ENCODE results near the gene KRT6A. TPM values are rescaled to one million over a fixed set of nuclear protein-coding genes. Genes with fewer than 3 reads are reported as not detected.
A peak's percentile ranks its signal among the peaks of the same experiment; 100 is the strongest.

The KRT6A gene
- total RNA-seq, 6 donors from 2014 or later = 0.61 to 4.5 (median 1.4) TPM; not detected in 1

DNA sequence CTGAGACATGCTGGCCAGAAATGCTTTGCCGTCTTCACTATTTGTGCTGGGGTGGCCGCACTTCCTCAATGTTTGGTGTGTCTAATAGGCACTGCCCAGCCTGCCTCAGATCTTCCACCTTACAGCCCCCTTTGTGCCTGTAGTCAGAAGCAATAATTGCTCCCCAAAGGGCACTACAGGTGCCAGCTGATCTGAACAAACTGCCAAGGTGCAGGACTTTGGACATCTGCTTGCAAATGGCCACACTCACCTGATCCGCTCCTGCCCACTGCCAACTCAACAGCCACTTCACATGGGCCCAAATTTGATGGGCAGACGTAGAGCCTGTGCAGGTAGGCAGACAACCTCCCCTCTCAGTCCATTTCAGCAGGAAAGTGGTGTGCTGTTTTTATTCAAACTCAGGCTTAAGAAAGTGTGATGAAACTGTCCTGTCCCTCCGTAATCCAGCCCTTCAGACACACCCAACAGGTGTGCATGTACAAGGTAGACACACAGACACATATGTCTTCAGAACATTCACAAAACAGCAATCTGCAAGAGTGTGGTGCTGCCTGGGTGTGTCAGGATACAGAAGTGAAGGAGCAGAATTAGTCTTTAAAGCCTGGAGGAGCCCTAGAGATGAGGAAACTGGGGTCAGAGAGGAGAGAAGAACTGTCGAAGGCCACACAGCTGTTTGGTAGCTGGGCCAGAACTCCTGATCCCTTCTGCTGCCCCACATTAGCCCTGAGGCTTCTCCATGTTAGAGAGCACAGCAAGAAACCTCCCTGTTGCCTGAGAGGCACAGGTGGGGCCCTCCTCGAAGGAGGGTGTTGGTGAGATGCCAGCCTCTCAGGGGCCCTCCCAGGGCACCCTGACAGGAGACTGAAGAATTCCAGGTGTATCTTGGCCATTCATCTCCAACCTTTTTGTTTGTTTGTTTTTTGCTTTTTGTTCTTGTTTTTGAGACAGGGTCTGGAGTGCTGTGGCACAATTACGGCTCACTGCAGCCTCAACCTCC, 54.5 kb downstream of the KRT6A start:
- Histone ChIP-seq H3K27me3 (no peaks in the 10 kb centered on the region), H3K4me1 (no peaks in the 10 kb centered on the region), H3K27ac (no peak overlapping the region), H3K9me3 (no peaks in the 10 kb centered on the region), H3K36me3 (no peaks in the 10 kb centered on the region), H3K4me3 (no peak overlapping the region)
- ATAC-seq (ENCODE audit: low FRiP score in 2 of 2) = no peak
- TF ChIP-seq POLR2A (IDR thresholded peaks at IDR 0.05) (no peak), POLR2AphosphoS5 (IDR thresholded peaks at IDR 0.05) (no peak), EP300 (IDR thresholded peaks at IDR 0.05) (no peak)
- TF ChIP-seq, protein P1, sequence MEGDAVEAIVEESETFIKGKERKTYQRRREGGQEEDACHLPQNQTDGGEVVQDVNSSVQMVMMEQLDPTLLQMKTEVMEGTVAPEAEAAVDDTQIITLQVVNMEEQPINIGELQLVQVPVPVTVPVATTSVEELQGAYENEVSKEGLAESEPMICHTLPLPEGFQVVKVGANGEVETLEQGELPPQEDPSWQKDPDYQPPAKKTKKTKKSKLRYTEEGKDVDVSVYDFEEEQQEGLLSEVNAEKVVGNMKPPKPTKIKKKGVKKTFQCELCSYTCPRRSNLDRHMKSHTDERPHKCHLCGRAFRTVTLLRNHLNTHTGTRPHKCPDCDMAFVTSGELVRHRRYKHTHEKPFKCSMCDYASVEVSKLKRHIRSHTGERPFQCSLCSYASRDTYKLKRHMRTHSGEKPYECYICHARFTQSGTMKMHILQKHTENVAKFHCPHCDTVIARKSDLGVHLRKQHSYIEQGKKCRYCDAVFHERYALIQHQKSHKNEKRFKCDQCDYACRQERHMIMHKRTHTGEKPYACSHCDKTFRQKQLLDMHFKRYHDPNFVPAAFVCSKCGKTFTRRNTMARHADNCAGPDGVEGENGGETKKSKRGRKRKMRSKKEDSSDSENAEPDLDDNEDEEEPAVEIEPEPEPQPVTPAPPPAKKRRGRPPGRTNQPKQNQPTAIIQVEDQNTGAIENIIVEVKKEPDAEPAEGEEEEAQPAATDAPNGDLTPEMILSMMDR (IDR thresholded peaks at IDR 0.05) = no peak
- WGBS, 2 donors = 84 to 85% methylated on average over 7 to 8 of the region's 8 CpGs
- no peak for DNase-seq

DNA sequence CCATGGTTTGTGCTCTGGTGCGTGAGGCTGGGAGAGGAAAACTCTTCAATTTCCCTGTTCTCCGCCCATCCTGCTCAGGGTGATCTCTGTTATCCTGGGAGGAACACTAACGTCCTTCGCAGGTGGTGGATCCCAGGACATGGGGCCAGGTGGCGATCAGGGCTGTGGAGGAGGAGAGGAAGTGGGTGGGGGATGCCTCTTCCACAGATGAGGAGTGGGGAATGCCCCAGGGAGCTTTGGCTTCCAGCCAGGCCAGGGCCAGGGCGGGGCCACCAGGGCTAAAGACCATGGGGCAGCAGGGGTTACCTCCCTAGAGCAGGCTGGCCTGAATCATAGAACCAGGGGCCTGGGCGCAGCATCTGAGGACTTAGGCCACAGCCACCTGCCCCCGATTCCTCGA, 55.5 kb downstream of the KRT6A start:
- Histone ChIP-seq H3K27ac (no peak overlapping the region), H3K4me3 (no peak overlapping the region), H3K9me3 (no peaks in the 10 kb centered on the region), H3K4me1 (no peaks in the 10 kb centered on the region), H3K27me3 (no peaks in the 10 kb centered on the region), H3K36me3 (no peaks in the 10 kb centered on the region)
- no peak for ATAC-seq (ENCODE audit: low FRiP score in 2 of 2)
- 84 to 86% methylated on average over 9 of the region's 9 CpGs for WGBS, 2 donors
- no peak for TF ChIP-seq POLR2A (IDR thresholded peaks at IDR 0.05)
- no peak for TF ChIP-seq EP300 (IDR thresholded peaks at IDR 0.05)
- TF ChIP-seq POLR2AphosphoS5 (IDR thresholded peaks at IDR 0.05) = no peak
- TF ChIP-seq, protein P1 (IDR thresholded peaks at IDR 0.05) = no peak
- DNase-seq = peak in 1 of 2 donors; percentile 75

Other genes with a start within 250 kb of the KRT6A start
- gene KRT86, start 218.6 kb downstream of the KRT6A start, total RNA-seq = 1 to 10 TPM in 2 of 6 donors, under 1 TPM in 2, not detected in 2; 0.30 to 1.5 (median 0.93) TPM
- 1 to 10 TPM in 1 of 6 donors, under 1 TPM in 3, not detected in 2; 0.39 to 1.4 (median 0.52) TPM for gene KRT81, start 201.7 kb downstream of the KRT6A start, total RNA-seq
- not detected for gene KRT83, start 171.9 kb downstream of the KRT6A start, total RNA-seq
- gene KRT85, start 125.8 kb downstream of the KRT6A start, total RNA-seq = not detected
- gene KRT84, start 107.6 kb downstream of the KRT6A start, total RNA-seq = not detected
- not detected for gene KRT82, start 86.9 kb downstream of the KRT6A start, total RNA-seq
- gene KRT75, start 58.9 kb downstream of the KRT6A start, total RNA-seq = not detected
- gene KRT6B, start 41.1 kb downstream of the KRT6A start, total RNA-seq = under 1 TPM in 1 of 6 donors, not detected in 5; 0.17 TPM
- gene KRT6C, start 19.5 kb downstream of the KRT6A start, total RNA-seq = not detected
- gene KRT5, start 27.1 kb upstream of the KRT6A start, total RNA-seq = 10 to 100 TPM in 1 of 6 donors, 1 to 10 TPM in 3, not detected in 2; 3.6 to 43.3 (median 4.8) TPM
- gene KRT71, start 59.9 kb upstream of the KRT6A start, total RNA-seq = not detected
- not detected for gene KRT74, start 80.6 kb upstream of the KRT6A start, total RNA-seq
- gene KRT72, start 108.2 kb upstream of the KRT6A start, total RNA-seq = under 1 TPM in 2 of 6 donors, not detected in 4; 0.11 to 0.37 TPM
- under 1 TPM in 2 of 6 donors, not detected in 4; 0.15 to 0.55 TPM for gene KRT73, start 125.3 kb upstream of the KRT6A start, total RNA-seq
- not detected for gene KRT2, start 159.0 kb upstream of the KRT6A start, total RNA-seq
- 1 to 10 TPM in 1 of 6 donors, under 1 TPM in 1, not detected in 4; 0.37 to 2.4 TPM for gene KRT1, start 187.2 kb upstream of the KRT6A start, total RNA-seq
- not detected for gene KRT77, start 210.3 kb upstream of the KRT6A start, total RNA-seq